HS-5 (cell line): ENCODE data around the gene APCDD1L.
"Not testable (repeated sequence)": the region's sequence is repeated elsewhere in the genome, so short reads cannot be mapped to it uniquely, and the experiment has no call there.

Experiments
- DNase-seq: peaks from one replicate; pipeline ENCODE4 v3.0.0-alpha.2; 2012; ENCODE audit warnings: low read depth

The APCDD1L gene

DNA sequence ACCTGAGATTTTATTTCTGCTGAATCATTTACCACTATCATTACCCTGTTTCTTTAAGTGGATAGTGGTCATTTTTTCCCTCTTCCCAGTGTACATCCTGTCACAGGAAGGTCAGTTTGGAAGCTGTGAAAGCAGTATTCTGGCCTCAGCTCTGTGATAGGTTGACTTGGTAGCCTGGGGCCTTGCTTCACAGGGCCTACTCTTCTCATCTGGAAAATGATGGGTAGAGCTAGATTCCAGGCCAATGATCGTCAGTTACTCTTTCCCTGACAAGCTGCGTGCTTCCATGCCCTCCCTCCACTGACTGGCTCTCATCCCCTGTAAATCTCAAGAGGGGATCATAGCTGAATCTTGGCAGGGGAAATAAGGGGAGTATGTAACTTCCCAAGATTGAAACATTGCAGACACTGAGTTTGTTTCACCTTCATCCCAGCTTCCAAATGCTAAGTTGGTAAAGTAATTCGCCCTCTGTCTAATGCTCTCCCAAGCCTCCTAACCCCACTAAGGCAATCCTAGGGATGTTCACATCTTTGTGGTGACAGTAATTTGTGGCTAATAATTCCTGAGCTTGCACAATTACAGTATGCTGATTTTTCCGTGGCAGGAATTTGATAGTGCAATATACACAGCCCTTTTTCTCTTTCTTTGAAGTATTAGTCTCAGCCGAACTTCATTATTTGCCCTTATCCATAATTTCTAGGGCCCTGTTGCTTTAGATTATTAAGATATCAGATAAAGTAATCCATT is 75.0 kb downstream of the APCDD1L start:
- no peak for DNase-seq

DNA sequence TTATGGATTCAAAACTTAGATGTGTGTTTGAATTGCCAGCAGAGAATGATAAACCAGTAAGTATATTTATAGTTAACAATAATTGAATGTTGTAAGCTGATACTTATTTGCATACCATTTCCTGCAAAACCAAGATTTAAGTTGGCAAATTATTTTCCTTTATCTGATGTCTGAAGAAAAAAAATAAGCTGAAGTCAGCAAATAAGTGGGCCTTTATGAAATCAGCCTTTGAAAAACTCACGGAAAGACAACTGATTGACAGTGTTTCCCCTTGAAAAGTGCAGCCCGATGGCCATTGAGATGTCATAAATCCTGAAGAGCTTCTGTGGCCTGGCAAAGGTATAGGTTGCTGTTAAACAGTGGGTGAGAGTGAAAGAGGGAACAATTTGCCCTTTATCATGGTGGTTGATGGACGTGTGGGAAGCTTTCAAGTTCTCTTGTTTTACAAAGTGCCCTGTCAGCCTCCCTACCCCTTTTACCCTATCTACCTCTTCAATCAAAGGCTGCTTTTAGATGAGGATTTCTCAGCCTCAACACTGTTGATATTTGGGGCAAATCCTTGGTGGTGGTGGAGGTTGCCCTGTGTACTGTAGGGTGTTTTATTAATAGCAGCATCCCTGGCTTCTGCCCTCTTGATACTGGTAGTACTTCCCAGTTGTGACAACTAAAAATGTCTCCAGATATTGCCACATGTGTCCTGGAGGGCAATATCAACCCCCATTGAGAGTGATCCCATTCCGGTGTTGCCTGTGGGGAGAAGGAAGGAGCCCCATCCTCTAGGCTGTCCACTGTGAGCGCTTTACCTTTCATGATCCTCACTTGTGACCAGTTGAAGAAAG is 76.0 kb downstream of the APCDD1L start:
- no peak for DNase-seq

DNA sequence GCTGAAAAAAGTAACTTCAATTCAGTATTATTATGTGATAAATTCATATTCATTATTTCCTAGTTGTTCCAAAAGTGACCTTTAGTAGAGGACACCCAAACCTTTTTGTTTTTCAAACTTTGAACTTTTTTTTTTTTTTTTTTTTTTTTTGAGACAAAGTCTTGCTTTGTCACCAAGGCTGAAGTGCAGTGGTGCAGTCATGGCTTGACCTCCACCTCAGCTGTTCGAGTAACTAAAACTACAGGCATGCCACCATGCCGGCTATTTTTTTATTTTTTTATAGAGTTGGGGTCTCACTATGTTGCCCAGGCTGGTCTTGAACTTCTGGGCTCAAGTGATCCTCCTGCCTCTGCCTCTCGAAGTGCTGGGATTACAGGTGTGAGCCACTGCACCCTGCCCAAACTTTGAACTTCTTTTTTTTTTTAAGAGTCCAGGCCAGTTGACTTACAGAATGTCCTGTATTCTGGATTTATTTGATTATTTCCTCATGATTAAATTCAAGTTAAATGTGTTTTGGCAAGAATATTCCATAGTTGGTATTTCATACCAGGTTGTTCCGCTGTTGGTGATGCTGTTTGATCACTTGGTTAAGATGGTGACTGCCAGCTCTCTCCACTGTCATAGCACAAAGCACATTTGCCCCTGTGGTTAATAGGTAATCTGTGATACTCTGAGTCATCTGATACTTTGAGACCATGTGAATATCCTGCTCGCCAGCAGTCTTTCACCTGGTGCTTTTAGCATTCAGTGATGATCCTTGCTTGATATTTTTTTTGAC is 78.1 kb downstream of the APCDD1L start:
- DNase-seq = no peak

DNA sequence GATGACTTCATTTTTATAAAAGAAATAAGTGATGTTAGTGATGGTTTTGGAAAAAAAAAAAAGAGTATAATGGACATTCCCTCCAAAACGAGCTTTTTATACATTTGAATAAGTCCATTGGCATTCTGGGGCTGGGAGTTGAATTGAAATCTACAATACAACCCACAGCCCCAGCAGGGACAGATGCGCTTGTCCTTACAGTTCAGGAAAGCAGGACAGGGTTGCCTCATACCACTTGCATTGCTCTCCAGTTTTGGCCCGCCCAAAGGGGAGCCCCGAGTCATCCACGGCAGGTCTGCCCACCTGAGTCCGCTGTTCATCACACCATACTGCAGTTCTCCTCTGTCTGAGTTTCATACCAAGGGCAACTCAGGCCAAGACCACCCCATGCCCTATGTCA is 80.0 kb downstream of the APCDD1L start:
- no peak for DNase-seq

DNA sequence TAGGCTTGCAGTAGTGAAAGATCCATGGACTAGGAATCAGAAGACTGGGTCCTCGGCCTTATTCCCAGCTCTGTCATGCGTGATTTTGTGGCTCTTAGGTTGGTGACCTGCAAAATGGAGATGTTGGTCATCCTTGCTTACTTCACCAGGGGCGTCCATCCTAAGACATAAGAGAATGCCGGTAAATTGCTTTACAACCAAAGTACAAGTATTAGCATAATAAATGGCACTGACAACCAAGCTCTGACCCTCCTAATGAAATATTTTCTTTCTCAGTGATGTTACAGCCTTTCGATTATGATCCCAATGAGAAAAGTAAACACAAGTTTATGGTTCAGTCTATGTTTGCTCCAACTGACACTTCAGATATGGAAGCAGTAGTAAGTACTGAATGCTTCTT is 80.9 kb downstream of the APCDD1L start:
- no peak for DNase-seq

DNA sequence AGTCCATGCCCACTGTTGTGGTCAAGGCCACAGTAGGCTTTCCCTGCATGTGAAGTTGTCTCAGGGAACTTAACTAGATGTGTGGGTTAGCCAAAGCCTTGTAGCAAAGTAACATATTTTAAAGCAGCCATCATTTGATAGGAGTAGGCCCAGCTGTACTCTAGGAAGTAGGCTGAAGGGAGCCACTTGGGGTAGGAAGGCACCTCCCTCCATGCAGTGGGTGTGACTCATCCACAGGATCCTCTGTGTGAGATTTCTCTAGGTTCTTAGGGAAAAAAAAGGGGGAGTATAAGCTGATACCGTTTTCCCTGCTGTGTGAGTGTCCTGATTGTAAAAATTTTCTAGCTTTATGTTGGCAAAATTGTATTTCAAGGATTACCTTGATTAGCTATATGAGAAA is 81.4 kb downstream of the APCDD1L start:
- DNase-seq = peak; percentile 53

DNA sequence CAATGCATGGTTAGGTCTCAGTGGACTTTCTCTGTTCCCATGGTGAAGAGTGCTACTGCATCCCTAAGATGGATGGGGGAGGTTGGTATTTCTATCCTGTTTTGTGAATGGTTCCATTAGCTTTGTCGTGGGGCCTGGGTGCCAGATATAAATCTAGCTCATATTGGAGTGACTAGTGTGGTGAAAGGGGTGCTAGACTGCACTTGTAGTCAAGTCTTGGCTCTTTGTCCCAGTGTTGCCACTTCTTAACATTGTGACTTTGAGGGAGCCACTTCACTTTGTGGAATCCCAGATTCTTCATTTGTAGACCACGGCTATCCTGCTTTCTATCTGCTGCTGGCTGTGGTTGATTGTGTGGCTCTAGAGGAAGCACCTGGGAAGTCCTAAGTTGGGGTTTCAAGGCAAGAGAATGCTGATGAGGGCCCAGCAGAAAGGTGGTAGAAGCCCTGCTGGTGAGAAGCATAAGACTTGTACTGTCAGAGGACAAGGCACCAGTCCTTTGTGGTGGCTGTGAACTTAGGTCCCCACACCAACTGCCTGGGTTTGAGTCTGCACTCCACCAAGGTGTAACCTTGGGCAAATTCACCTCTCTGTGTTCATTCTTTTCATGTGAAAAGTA is 82.1 kb downstream of the APCDD1L start:
- no peak for DNase-seq

DNA sequence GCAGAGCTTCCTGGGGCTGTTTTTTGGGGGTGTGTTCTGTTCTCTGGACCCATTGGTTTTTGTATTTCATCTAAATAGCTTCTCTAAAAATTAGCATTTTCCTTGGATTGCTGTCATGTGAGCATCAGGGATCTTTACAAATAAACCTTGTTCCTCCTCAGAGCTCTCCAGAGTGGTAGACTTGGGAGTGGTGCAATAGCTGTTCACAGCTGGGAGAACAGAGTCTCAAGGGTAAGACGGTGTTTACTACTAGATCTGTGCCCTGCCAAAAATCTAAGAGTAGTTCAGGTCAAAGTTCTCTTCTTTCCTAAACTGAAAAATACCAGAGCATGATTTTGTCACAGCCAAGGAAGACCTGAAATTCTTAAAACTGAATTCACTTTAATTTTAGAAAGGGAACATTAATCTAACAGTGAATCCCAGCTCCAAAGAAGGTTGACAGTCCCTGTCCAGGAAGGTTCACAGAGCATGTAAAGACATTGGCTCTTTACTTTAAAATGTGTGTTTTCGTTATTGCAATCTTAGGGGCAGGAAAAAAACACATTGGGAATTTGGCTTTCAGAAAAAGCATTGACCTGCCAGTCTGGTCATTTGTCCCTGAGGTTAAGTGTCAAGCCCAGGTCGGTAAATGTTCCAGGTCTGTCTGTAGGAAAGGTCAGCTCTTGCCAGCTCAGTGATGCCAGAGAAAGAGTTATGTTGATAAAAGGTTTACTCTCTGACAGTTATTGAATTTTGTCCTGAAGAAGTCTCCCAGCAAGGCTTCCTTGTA is 82.8 kb downstream of the APCDD1L start:
- DNase-seq = no peak

DNA sequence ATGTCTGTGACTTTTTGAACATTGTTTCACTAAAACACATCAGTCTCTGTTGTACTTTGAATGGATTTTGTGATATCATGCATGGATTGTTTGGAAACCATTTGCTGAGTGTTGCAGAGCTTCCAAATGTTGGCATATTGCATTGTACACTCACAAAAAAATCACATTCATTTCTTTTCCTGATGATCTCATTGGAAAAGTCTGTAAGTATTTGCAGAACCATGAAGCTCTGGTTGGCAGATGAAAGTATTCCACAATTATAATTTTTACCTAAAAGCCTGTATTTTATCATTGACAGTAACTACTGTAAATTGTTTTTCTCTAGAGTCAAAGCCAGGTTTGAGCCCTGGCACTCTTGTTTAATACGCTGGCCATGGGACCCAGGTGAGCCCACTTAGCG is 84.1 kb downstream of the APCDD1L start:
- no peak for DNase-seq

DNA sequence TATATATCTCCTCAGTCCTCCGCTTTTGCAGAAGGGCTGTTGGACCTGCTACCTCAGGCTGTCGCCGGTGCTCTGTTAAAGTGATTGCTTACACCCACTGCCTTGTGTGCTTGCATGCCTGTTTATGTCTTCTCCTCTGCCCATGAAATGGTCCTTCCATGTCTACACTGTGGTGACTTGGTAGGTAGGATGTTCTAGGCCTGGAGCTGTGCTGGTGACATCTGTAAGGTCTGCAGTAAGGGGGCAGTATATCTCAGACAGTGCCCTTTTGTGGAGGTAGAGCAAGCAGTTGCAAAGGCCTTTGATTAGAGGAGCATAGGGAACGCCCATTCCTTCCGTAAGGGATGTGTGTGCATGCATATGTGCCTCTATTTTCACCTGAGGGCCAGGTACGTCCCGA is 85.9 kb downstream of the APCDD1L start:
- DNase-seq = no peak

DNA sequence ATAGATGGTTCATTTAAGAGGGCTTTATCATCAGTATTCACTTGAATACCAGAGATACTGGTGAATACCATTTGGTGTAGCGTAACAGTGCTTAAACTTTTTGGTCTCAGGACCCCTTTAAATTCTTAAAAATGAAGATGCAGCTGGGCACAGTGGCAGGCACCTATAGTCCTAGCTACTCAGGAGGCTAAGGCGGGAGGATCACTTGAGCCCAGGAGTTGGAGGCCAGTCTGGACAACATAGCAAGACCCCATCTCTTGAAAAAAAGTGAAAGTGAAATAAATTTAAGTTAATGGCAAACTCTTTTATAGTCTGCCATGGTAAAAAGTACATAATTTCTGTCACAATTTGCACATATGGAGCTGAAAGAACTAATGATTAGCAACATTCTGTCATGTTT is 86.8 kb downstream of the APCDD1L start:
- no peak for DNase-seq

DNA sequence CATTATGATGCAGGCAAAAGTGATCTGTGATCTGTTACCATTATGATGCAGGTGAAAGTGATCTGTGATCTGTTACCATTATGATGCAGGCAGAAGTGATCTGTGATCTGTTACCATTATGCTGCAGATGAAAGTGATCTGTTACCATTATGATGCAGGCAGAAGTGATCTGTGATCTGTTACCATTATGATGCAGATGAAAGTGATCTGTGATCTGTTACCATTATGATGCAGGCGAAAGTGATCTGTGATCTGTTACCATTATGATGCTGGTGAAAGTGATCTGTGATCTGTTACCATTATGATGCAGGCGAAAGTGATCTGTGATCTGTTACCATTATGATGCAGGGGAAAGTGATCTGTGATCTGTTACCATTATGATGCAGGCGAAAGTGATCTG is 87.6 kb downstream of the APCDD1L start:
- not testable (repeated sequence) for DNase-seq

DNA sequence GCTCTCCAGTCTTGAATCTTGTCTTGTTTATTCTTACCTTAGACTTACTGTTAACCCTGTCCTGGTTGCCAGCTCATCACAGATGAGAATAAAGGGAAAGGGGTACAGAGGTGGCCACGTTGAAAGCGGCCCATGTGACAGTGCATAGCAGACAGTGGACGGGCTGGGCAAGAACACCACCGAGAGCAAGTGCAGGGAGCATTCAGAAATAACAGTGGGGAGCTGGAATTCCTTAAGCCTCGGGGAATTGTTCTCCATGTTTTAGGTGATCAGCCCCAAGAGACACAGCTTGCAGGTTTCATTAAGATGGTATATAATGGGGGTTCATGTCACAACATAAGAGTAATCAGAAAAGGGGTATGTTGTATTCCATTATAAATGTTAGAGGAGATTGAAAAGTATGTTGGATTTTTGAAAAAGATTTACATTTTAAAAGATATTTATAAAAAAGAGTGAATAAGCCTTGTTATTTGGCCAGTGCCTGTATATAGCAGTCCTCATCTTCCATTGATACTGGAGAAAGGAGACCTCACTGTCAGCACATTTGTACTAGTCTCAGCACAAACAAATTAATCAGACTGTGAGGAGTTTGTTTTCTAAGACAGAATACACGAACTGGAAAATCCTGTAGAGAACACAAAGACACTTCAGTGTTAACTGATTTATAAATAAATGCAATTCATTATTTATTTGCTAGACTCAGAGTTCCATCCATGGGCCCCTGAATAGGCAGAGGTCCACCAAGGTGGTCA is 90.8 kb downstream of the APCDD1L start:
- DNase-seq = no peak

DNA sequence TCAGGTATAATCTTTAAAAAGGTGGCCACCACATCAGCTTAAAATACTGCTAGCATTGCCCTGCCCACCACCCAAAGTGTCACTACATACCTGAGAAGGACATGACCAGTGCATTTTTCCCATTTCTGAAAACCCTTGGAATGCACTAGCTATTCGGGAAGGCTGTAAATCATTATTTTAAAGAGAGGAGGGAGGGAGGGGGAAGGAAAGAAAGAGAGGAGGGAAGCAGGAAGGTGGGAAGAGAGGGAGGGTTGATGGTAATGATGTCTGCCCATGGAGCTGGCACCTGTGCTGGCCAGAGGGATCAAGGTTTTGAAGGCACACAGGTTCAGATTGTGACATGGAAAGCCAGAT is 93.7 kb downstream of the APCDD1L start:
- no peak for DNase-seq

DNA sequence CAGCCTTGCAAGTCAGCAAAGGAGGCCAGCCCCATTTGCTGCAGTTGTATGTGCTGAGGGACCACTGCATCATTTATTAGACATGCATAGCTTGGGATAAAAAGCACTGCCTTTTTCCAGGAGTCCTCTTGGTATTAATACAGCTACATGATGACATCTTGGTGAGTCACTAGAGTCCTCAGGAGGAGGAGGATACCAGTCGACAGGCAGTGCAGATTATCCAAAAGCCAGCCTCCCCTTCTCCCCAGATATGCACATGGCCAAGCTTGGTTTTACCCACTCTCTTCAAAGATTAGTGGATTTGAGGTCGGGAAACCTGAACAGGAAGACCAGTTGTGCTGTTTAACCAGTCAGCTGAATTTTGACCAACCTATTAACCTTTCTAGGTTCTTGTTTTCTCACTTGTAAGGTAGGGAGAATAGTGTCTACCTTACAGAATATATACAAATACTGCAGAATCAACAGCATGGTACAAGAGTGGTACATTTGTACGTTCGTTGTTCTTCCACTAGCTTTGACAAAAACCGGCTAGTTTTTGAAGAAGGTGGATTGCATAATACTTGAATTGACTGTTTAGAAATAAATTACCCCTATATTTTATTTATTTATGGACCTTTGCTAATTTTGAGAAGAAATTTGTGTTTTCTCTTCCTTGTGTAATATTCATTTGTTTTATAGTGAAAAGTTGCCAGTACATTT is 94.3 kb downstream of the APCDD1L start:
- DNase-seq = peak; percentile 73

DNA sequence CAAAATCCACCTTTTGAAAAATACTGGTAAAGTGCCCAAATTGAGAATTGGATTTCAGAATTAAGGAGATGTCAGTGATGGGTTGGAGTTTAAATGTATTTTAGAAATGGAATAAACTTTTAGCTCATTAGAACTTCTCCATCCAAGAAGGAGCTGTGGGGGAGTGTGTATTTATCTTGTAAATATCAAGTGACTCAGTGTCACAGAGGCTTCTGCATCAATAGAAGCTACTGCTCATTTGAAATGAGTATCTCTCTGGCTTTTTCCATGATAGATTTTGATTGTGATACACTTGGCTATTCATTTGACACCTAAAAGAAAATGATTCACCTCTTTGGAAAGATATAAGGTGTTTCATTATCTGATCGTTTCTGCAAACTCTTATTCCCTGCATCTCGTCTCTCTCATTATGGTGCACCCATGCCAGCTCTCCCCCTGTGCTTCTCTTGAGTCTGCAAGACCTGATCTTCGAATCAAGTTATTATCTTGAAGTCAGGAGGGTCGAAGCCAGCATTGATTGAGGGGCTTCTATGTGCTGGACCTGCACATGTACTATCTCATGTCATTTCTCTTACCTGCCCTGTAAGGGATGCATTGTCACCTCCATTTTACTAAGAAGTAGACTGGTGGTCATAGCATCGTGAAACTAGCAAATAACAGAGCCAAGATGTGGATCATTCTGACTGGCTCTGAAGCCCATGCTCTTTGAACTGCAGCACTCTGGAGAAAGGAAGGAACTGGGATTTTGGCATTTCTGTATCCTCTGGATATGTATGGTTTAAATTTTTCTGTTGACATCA is 96.0 kb downstream of the APCDD1L start:
- DNase-seq = no peak

DNA sequence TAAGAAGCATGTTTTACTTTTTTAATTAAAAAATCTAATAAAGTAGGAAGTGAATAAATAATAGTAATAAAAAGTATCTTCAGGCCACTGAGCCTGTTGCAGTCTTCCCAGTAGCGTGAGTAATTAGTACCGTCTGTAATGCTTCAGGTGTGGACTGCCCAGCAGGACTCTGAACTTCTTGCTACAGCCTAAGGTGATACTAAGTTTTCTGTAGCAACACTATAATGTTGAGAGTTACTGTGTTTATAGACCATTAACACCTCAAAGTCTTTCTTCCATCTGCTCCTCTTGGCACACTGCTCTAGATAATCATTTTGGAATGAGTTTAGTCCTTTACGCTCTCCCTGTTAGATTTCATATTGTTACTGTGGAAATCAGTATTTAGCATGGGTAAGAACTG is 97.8 kb downstream of the APCDD1L start:
- DNase-seq = no peak

DNA sequence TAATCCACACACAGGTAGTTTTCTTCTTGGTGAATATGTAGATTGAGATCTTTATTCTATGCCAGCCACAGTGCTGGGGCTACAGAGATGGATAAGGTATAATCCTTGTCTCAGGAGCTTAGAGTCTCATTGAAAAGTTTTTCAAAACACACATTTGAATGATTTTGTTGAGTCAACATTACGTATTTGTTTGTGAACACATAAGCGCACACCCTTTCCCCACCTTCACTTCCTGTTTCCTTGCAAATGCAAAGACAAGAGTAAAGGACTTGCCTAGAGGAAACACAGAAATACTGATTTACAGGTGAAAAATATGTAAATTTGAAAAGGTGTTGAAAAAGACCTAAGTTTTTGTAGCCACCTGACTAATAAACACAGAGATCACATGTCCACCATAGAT is 98.4 kb downstream of the APCDD1L start:
- no peak for DNase-seq

DNA sequence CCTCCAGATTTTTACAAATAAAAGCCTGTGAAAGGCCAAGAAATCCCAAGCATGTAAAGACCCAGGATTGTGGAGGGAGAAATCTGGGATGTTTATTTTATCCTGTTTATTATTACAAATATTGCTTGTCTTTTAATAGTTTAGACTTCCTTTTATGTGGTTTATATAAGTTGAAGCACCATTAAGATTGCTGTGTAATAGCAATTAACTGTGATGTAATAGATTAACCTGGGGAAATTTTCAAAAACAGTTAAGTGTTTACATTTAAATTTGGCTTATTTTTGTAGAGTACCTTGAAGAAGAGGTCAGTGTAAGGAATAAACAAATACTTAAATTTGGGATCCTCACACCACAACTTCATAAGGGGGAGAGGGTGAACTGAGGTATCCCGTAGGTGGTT is 99.1 kb downstream of the APCDD1L start:
- DNase-seq = no peak
